ENCODE measurements around the gene AMIGO3. TPM values are rescaled to one million over a fixed set of nuclear protein-coding genes. Genes with fewer than 3 reads are reported as not detected.
"Not testable (repeated sequence)": the region's sequence is repeated elsewhere in the genome, so short reads cannot be mapped to it uniquely, and the experiment has no call there.

The AMIGO3 gene
- total RNA-seq, 1 experiment from 2014 or later = 1.0 TPM

GRCh38 chr3:49685846-49686245 is 33.6 kb downstream of the AMIGO3 start:
- H3K4me1 ChIP-seq (replicated peaks; ENCODE audit: insufficient read depth); H3K79me2 ChIP-seq (ENCODE audit: low read depth); H2AFZ ChIP-seq; H3K27me3 ChIP-seq (ENCODE audit: insufficient read depth, low read depth); H3K4me2 ChIP-seq; DNase-seq; H3K27ac ChIP-seq; POLR2A ChIA-PET (ENCODE audit: unreplicated experiment); H3K9me2 ChIP-seq (ENCODE audit: insufficient read depth); H3F3A ChIP-seq (ENCODE audit: insufficient read depth, low read depth); H3K4me3 ChIP-seq; H4K20me1 ChIP-seq (ENCODE audit: insufficient read depth); BruUV-seq (replicated peaks); CTCF ChIA-PET; H3K36me3 ChIP-seq (ENCODE audit: low read depth); H3K9me3 ChIP-seq (ENCODE audit: insufficient read depth, low read depth); intact Hi-C loops (cut with micrococcal nuclease; ENCODE audit: unreplicated experiment): not testable (repeated sequence)

- H3K9me3 ChIP-seq (ENCODE audit: insufficient read depth, low read depth); DNase-seq; POLR2A ChIA-PET (ENCODE audit: unreplicated experiment); H4K20me1 ChIP-seq (ENCODE audit: insufficient read depth); H3K4me1 ChIP-seq (replicated peaks; ENCODE audit: insufficient read depth); H3K36me3 ChIP-seq (ENCODE audit: low read depth); H3K4me2 ChIP-seq; H3K27ac ChIP-seq; H3K9me2 ChIP-seq (ENCODE audit: insufficient read depth); BruUV-seq (replicated peaks); H2AFZ ChIP-seq; H3F3A ChIP-seq (ENCODE audit: insufficient read depth, low read depth); H3K27me3 ChIP-seq (ENCODE audit: insufficient read depth, low read depth); intact Hi-C loops (cut with micrococcal nuclease; ENCODE audit: unreplicated experiment); CTCF ChIA-PET; H3K79me2 ChIP-seq (ENCODE audit: low read depth); H3K4me3 ChIP-seq: not testable (repeated sequence)
Measured at GRCh38 chr3:49685103-49685502, 34.4 kb downstream of the AMIGO3 start.

- H3K27me3 ChIP-seq (ENCODE audit: insufficient read depth, low read depth); H2AFZ ChIP-seq; H4K20me1 ChIP-seq (ENCODE audit: insufficient read depth); POLR2A ChIA-PET (ENCODE audit: unreplicated experiment); H3F3A ChIP-seq (ENCODE audit: insufficient read depth, low read depth); CTCF ChIA-PET; H3K27ac ChIP-seq; H3K4me2 ChIP-seq; H3K36me3 ChIP-seq (ENCODE audit: low read depth); H3K9me2 ChIP-seq (ENCODE audit: insufficient read depth); H3K9me3 ChIP-seq (ENCODE audit: insufficient read depth, low read depth); DNase-seq; H3K4me1 ChIP-seq (replicated peaks; ENCODE audit: insufficient read depth); intact Hi-C loops (cut with micrococcal nuclease; ENCODE audit: unreplicated experiment); H3K4me3 ChIP-seq; BruUV-seq (replicated peaks); H3K79me2 ChIP-seq (ENCODE audit: low read depth): not testable (repeated sequence)
Measured at GRCh38 chr3:49684453-49684852, 35.0 kb downstream of the AMIGO3 start.

- H4K20me1 ChIP-seq (ENCODE audit: insufficient read depth) = no peaks in the 10 kb centered on the region
- ChIA-PET CTCF (no interaction called here), POLR2A (ENCODE audit: unreplicated experiment) (no interaction called here)
- intact Hi-C loops (cut with micrococcal nuclease; ENCODE audit: unreplicated experiment) = no loop called here
- H2AFZ ChIP-seq = no peak overlapping the region
- no peak for DNase-seq
- no TSS peak for BruUV-seq (replicated peaks)
- H3K4me2 ChIP-seq = no peak overlapping the region
- no peaks in the 10 kb centered on the region for H3K9me2 ChIP-seq (ENCODE audit: insufficient read depth)
- H3K27me3 ChIP-seq (ENCODE audit: insufficient read depth, low read depth) = no peaks in the 10 kb centered on the region
- TF ChIP-seq CTCF (conservative IDR thresholded peaks at IDR 0.05) = no peak
- TF ChIP-seq EZH2 (IDR thresholded peaks at IDR 0.05; ENCODE audit: low read depth) = no peak
- H3K9me3 ChIP-seq (ENCODE audit: insufficient read depth, low read depth) = no peaks in the 10 kb centered on the region
- H3K36me3 ChIP-seq (ENCODE audit: low read depth) = no peaks in the 10 kb centered on the region
- H3F3A ChIP-seq (ENCODE audit: insufficient read depth, low read depth) = no peaks in the 10 kb centered on the region
- no peak overlapping the region for H3K4me3 ChIP-seq
- H3K4me1 ChIP-seq (replicated peaks; ENCODE audit: insufficient read depth) = no peaks in the 10 kb centered on the region
- no peaks in the 10 kb centered on the region for H3K79me2 ChIP-seq (ENCODE audit: low read depth)
- no peak overlapping the region for H3K27ac ChIP-seq
Measured at GRCh38 chr3:49683162-49683561, 36.3 kb downstream of the AMIGO3 start.

- no peaks in the 10 kb centered on the region for H3K79me2 ChIP-seq (ENCODE audit: low read depth)
- no peak overlapping the region for H3K4me2 ChIP-seq
- H3K27ac ChIP-seq = no peak overlapping the region
- intact Hi-C loops (cut with micrococcal nuclease; ENCODE audit: unreplicated experiment) = no loop called here
- H3K9me2 ChIP-seq (ENCODE audit: insufficient read depth) = no peaks in the 10 kb centered on the region
- no TSS peak for BruUV-seq (replicated peaks)
- H2AFZ ChIP-seq = no peak overlapping the region
- H3K4me3 ChIP-seq = no peak overlapping the region
- H4K20me1 ChIP-seq (ENCODE audit: insufficient read depth) = no peaks in the 10 kb centered on the region
- no peak for DNase-seq
- no peaks in the 10 kb centered on the region for H3K9me3 ChIP-seq (ENCODE audit: insufficient read depth, low read depth)
- H3K36me3 ChIP-seq (ENCODE audit: low read depth) = no peaks in the 10 kb centered on the region
- H3F3A ChIP-seq (ENCODE audit: insufficient read depth, low read depth) = no peaks in the 10 kb centered on the region
- TF ChIP-seq EZH2 (IDR thresholded peaks at IDR 0.05; ENCODE audit: low read depth) (no peak), CTCF (conservative IDR thresholded peaks at IDR 0.05) (no peak)
- CTCF ChIA-PET = no interaction called here
- POLR2A ChIA-PET (ENCODE audit: unreplicated experiment) = no interaction called here
- H3K4me1 ChIP-seq (replicated peaks; ENCODE audit: insufficient read depth) = no peaks in the 10 kb centered on the region
- H3K27me3 ChIP-seq (ENCODE audit: insufficient read depth, low read depth) = no peaks in the 10 kb centered on the region
Measured at GRCh38 chr3:49681543-49681942, 37.9 kb downstream of the AMIGO3 start.
